Activated naive CD8-positive, alpha-beta T cell treated with anti-CD3 and anti-CD28 coated beads, Interleukin-2, amount 50 U/mL, for 24 hours (primary cell): Measurements from ENCODE around the gene NUDT8.
"Not testable (repeated sequence)": the region's sequence is repeated elsewhere in the genome, so short reads cannot be mapped to it uniquely, and the experiment has no call there.

ENCODE experiments used
- ATAC-seq: fragments of 150-1000 bp; cut with Tn5 transposase; one replicate; pipeline ENCODE4 v1.10.0; 2021
- DNase-seq: peaks from one replicate; pipeline ENCODE4 v3.0.0; 2021
- H3K27ac Mint-ChIP-seq: one replicate; pipeline ENCODE4 v1.8.0; 2021; ENCODE audit warnings: mild to moderate bottlenecking, mixed read lengths
- H3K27me3 Mint-ChIP-seq: one replicate; pipeline ENCODE4 v1.8.0; 2021; ENCODE audit warnings: mixed read lengths
- H3K36me3 Mint-ChIP-seq: one replicate; pipeline ENCODE4 v1.8.0; 2021; ENCODE audit warnings: low read depth, mixed read lengths
- H3K4me1 Mint-ChIP-seq: one replicate; pipeline ENCODE4 v1.8.0; 2021; ENCODE audit warnings: mixed read lengths
- H3K4me3 Mint-ChIP-seq: one replicate; pipeline ENCODE4 v1.8.0; 2021; ENCODE audit warnings: mild to moderate bottlenecking, moderate library complexity, mixed read lengths
- H3K9me3 Mint-ChIP-seq: one replicate; pipeline ENCODE4 v1.8.0; 2021; ENCODE audit warnings: mixed read lengths

Gene NUDT8

DNA sequence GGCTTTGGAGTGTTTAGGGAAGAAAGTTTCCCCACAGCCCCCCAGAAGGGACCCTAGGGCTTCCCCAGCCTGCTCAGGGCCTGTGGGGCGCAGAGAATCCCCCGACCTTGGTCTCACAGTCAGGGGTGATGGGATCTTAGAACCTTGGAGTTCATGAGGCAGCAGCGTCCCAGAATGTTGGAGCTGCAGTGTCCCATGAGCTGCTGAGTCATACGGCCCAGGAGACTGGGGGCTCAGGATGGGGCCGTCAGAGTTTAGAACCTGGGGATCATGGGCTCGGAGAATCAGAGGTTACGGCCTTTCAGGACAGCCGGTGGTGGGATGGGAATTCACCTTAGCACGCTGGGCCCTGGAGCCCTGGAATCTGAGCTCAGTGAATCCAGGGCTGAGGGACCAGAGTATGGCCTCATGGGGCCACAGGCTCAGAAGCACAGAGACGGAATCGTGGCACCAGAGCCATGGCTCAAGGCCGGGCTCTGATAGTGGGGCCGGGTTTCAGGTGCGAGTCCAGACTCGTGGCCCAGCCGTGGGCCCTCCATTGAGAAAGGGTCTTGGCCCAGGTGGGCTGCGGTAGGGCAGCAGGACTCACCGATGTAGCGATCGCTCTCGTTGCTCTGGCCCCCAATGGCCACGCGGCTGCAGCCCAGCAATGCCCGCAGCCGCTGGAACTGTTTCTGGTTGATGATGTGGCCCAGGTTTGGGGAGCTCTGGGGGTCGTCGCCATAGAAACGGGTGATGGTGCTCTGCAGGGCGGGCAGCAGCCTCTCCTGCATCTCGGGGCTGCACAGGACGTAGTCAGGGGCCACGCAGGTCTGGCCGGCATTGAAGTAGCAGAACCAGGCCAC lies 35.2 kb upstream of the NUDT8 start:
- DNase-seq (no peak), ATAC-seq (no peak)
- Mint-ChIP-seq H3K4me3 (no peak overlapping the region), H3K36me3 (no peaks in the 10 kb centered on the region), H3K27me3 (no peaks in the 10 kb centered on the region), H3K4me1 (no peaks in the 10 kb centered on the region), H3K9me3 (no peaks in the 10 kb centered on the region), H3K27ac (no peak overlapping the region)

DNA sequence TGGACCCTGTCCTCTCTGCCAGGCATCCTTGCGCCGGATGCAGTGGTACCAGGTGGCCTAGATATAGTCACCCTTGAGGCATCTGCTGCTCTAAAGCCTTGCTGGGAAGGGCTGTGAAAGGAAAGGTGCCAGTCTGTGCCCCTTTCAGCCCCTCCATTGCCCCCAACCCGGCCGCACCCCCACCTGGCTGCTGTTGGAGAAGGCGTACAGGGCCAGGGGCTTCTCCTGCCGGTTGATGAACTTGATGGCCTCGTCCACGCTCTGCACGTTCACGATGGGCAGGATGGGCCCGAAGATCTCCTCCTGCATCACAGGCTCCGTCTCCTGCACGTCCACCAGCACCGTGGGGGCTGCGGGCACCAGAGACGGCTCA lies 34.5 kb upstream of the NUDT8 start:
- H3K9me3 Mint-ChIP-seq: no peaks in the 10 kb centered on the region
- ATAC-seq: no peak
- no peaks in the 10 kb centered on the region for H3K27me3 Mint-ChIP-seq
- no peaks in the 10 kb centered on the region for H3K4me1 Mint-ChIP-seq
- no peak for DNase-seq
- H3K27ac Mint-ChIP-seq: no peak overlapping the region
- no peaks in the 10 kb centered on the region for H3K36me3 Mint-ChIP-seq
- H3K4me3 Mint-ChIP-seq: no peak overlapping the region

DNA sequence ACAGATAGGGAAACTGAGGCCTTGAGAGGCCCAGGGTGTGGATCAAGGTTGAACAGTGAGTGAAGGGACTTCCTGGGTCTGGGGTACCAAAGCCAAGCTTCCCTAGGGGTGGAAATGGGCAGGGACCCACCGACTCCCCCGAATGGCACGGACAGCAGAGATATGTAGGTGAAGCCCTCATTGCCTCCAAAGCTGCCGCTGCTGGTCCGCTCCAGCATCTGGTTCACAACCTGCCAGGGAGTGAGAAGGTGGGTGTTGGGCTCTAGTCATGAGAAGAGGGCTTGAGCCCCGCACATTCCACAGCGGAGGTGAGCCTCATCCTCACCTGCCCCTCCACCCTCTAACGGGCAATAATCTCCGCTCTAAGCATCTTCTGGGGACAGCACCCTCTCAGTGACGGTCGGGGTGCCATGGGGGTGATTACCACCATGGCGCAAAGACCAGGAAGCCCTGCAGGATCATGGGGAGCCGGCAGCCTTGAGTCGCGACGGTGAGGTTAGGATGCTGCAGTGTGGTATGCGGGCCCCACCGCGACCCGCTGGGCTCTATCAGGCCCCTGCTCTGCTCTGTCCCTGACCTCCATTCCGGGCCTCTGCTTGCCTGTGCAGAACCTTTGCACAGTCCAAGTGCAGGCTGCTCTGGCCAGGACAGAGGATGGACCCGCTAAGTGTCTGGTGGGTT lies 33.9 kb upstream of the NUDT8 start:
- H3K9me3 Mint-ChIP-seq: no peaks in the 10 kb centered on the region
- H3K27ac Mint-ChIP-seq: no peak overlapping the region
- H3K36me3 Mint-ChIP-seq: no peaks in the 10 kb centered on the region
- DNase-seq: no peak
- no peak overlapping the region for H3K4me3 Mint-ChIP-seq
- H3K27me3 Mint-ChIP-seq: no peaks in the 10 kb centered on the region
- no peak for ATAC-seq
- H3K4me1 Mint-ChIP-seq: peaks cover 3% of the 10 kb centered on the region

DNA sequence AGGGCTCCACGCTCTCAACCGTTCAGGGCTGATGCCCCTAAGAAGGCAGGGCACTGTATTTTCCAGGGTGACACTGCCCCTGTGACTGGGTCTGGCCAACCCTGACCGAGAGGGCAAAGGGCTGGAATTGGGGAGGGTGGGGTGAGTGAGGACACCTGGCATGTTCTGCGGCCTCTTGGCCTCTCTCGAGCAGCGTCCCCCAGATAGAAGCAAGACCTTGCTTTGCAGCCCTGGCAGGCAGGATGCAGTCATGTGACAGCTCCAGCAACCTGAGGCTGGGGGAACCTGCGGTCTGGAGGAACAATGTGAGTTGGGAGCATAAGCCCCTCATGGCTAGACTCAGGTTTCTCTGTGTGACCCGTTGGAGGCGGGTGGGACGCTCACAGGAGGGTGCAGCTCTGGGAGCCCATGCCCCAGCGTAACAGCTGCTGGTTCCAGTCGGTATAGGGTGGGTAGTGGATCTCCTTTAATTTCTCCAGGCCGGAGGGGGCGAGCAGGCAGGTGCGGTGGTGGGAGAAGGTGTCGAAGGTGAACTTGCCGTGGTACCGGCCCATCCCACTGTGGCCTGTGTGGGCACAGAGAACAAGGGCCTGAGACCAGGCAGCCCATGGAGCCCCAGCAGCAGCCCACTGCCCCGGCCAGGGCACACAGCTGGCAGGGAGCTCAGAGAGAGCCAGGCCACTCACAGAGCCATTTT lies 33.2 kb upstream of the NUDT8 start:
- DNase-seq (no peak), ATAC-seq (no peak)
- H3K4me3 Mint-ChIP-seq: no peak overlapping the region
- H3K27me3 Mint-ChIP-seq: no peaks in the 10 kb centered on the region
- peaks cover 3% of the 10 kb centered on the region for H3K4me1 Mint-ChIP-seq
- no peaks in the 10 kb centered on the region for H3K9me3 Mint-ChIP-seq
- no peak overlapping the region for H3K27ac Mint-ChIP-seq
- H3K36me3 Mint-ChIP-seq: no peaks in the 10 kb centered on the region

DNA sequence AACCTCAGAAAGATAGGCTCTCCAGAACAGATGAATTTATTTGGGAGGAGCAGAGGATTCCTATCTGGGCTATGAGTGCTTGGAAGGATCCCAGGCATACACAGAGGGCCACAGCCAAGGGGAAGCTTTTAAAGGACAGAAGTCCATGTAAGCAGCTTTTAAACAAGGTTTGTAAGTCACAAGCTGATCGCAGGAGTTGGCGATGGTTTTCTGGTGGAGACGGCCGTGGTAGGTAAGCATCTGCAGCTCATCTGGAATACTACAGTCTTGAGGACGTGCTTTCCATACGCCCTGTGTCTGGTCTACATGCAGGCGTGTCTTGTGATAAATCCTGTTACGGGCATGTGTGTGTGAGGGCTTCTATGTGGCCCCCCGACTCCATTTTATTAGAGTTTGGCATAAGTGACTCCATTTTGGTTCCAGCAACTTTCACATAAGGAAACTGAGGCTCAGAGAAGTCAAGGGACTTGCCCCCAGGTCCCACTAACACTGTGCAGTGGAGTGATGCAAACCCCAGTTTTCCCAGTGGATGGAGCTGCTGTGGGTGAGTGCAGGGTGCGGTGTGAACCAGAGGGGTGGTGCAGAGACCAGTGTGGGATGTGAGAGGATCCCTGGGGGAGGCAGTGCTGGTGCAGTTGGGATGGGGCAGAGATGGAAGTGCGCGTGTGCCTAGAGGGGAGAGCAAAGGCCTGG lies 32.6 kb upstream of the NUDT8 start:
- peaks cover 4% of the 10 kb centered on the region for H3K4me1 Mint-ChIP-seq
- H3K4me3 Mint-ChIP-seq: no peak overlapping the region
- H3K27me3 Mint-ChIP-seq: no peaks in the 10 kb centered on the region
- H3K9me3 Mint-ChIP-seq: no peaks in the 10 kb centered on the region
- no peaks in the 10 kb centered on the region for H3K36me3 Mint-ChIP-seq
- DNase-seq (no peak), ATAC-seq (no peak)
- H3K27ac Mint-ChIP-seq: no peak overlapping the region

DNA sequence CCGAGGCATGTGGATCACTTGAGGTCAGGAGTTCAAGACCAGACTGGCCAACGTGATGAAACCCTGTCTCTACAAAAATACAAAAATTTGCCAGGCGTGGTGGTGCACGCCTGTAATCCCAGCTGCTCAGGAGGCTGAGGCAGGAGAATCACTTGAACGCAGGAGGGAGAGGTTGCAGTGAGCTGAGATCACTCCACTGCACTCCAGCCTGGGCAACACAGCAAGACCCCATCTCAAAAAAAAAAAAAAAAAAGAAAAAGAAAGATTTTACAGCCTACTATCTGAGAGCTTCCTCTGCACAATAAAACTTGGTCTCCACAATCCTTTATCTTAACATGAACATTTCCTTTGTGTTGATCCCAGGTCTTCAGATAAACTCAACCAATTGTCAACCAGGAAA lies 31.0 kb upstream of the NUDT8 start:
- not testable (repeated sequence) for H3K27ac Mint-ChIP-seq, H3K9me3 Mint-ChIP-seq, H3K27me3 Mint-ChIP-seq, H3K4me1 Mint-ChIP-seq, H3K4me3 Mint-ChIP-seq, H3K36me3 Mint-ChIP-seq, ATAC-seq, DNase-seq

DNA sequence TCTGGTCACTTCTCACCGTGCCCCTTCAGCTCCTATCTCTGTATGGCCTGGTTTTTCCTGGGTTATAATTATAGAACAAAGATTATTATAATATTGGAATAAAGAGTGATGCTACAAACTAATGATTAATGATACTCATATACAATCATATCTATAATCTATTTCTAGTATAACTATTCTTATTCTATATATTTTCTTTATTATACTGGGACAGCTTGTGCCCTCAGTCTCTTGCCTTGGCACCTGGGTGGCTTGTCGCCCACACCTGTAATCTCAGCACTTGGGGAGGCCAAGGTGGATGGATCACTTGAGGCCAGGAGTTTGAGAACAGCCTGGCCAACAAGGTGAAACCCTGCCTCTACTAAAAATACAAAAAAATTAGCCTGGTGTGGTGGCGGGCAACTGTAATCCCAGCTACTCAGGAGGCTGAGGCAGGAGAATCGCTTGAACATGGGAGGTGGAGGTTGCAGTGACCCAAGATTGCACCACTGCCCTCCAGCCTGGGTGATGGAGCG lies 30.0 kb upstream of the NUDT8 start:
- not testable (repeated sequence) for H3K27ac Mint-ChIP-seq, H3K9me3 Mint-ChIP-seq, H3K36me3 Mint-ChIP-seq, DNase-seq, ATAC-seq, H3K27me3 Mint-ChIP-seq, H3K4me3 Mint-ChIP-seq, H3K4me1 Mint-ChIP-seq

DNA sequence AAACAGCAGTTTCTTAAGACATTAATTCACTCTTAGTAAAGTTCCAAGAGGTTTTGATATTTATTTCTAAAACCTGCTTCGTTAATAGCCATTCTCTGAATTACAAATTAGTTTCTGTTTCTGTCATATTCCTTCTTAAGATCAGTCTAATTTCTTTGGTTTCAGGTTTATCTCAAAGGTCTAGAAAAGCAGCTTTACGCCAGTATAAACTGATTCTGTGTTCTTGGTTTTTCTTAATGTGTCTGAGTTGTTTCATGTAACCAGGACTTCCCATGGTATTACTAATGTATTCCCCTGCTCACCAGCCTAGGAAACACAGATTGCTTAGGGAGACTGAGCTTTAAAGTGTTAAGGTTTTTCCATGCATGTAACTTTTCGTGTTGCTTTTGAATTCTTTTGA lies 27.6 kb upstream of the NUDT8 start:
- no peak for ATAC-seq
- no peak for DNase-seq
- Mint-ChIP-seq H3K4me3 (no peak overlapping the region), H3K4me1 (peaks cover 7% of the 10 kb centered on the region), H3K36me3 (peaks cover 4% of the 10 kb centered on the region), H3K27me3 (no peaks in the 10 kb centered on the region), H3K9me3 (no peaks in the 10 kb centered on the region), H3K27ac (no peak overlapping the region)

DNA sequence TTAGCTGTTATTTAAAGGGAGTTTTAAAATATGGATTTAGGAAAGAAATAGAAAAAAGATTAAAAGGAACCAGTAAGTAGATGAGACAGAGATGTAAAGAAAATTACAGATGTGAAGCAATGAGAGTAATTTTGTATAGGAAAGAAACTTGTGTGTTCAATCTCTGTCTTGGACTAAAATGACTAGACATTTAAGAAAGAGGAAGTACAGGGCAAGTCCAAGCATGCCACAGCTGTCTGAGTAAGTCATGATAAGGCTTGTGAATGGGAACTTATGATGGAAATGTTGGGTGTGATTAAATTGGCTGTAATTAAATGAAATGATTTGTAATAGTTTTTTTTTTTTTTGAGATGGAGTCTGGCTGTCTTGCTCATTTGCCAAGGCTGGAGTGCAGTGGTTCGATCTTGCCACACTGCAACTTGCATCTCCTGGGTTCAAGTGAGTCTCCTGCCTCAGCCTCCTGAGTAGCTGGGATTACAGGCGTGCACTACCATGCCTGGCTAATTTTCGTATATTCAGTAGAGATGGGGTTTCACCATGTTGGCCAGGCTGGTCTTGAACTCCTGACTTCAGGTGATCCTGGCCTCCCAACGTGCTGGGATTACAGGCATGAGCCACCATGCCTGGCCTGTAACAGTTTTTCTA lies 26.7 kb upstream of the NUDT8 start:
- DNase-seq (no peak), ATAC-seq (no peak)
- H3K9me3 Mint-ChIP-seq: no peaks in the 10 kb centered on the region
- H3K27me3 Mint-ChIP-seq: no peaks in the 10 kb centered on the region
- no peak overlapping the region for H3K27ac Mint-ChIP-seq
- no peak overlapping the region for H3K4me3 Mint-ChIP-seq
- peaks cover 4% of the 10 kb centered on the region for H3K36me3 Mint-ChIP-seq
- peaks cover 7% of the 10 kb centered on the region for H3K4me1 Mint-ChIP-seq

DNA sequence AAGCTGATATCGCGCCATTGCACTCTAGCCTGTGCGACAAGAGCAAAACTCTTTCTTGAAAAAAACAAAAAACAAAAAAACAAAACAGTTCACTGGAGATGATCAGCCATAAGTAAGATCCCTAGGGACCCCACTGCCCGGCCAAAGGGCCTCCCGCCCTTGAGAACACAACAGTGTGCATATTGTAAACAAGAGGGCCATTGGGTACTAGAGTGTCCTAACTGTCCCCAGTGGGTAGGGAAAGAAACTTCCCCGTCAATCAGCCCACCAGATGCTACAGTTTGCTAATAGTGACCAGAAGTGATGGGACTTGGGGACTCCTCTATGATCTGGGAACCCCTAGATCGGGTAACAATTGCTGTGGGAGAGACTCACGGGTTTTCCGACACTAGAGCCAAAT lies 24.5 kb upstream of the NUDT8 start:
- Mint-ChIP-seq H3K27ac (no peak overlapping the region), H3K36me3 (peaks cover 4% of the 10 kb centered on the region), H3K27me3 (no peaks in the 10 kb centered on the region), H3K4me1 (peaks cover 21% of the 10 kb centered on the region), H3K9me3 (no peaks in the 10 kb centered on the region), H3K4me3 (no peak overlapping the region)
- DNase-seq (no peak), ATAC-seq (no peak)

DNA sequence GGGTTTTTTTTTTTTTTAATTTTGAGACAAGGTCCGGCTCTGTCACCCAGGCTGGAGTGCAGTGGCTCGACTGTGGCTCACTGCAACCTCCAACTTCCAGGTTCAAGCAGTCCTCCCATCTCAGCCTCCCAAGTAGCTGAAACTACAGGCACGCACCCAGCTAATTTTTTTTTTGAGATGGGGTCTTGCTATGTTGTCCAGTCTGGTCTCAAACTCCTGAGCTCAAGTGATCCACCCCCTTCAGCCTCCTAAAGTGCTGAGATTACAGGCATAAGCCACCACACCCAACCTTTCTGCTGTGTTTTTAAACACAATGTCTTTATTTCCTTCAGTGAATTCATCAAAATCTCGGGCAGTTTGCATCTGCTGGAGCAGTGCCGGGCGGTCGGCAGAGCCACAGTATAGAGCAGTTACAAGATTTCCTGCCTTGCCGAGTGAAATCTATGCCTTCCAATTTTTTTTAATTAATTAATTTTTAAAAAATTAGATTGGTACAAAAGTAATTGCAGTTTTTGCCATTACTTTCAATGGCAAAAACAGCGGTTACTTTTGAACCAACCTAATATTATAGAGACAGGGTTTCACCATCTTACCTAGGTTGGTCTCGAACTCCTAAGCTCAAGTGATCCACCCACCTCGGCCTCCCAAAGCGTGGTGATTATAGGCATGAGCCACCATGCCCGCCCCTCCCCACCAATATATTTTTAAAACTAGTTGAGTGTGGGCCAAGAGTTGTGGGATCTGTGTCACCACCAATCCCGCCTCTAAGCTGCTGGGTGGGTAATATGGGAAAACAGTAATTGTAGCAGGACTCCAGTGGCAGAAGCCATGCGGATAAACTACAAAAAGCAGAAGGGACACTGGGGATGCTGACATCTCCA lies 23.5 kb upstream of the NUDT8 start:
- H3K4me1 Mint-ChIP-seq: peaks cover 28% of the 10 kb centered on the region
- H3K36me3 Mint-ChIP-seq: peaks cover 4% of the 10 kb centered on the region
- ATAC-seq (no peak), DNase-seq (no peak)
- no peak overlapping the region for H3K4me3 Mint-ChIP-seq
- no peak overlapping the region for H3K27ac Mint-ChIP-seq
- H3K9me3 Mint-ChIP-seq: no peaks in the 10 kb centered on the region
- no peaks in the 10 kb centered on the region for H3K27me3 Mint-ChIP-seq

DNA sequence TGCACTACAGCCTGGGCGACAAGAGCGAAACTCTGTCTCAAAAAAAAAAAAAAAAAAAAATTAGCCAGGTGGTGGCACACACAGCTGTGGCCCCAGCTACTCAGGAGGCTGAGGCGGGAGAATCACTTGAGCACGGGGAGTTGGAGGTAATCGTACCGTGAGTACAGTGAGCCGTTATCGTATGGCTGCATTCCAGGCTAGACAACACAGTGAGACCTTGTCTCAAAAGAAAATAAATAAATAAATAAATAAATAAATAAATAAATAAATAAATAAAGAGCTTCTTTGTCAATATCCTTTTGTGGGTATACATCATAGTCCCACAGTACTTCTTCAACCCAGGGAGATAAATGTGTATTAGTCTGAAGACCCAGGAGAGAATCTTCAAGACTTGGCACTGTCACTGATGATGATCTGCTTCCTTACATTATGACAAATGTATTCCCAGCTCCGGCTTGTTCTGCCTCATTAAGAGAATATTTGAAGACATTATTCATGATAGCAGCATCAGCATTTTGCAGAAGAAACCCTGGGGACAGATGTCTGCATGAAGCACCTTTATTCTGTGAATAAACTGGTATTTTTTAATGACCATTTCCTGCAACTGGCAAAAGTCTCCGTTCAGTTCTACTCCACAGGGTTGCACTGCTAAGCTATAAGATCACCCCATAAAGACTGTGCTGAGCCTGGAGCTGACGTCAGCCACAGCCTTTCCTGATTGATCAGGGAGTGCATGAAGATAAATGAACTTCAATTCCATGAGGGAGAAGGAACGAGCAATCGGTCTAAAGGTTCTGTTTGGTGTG lies 22.4 kb upstream of the NUDT8 start:
- Mint-ChIP-seq H3K27ac (no peak overlapping the region), H3K4me1 (peaks cover 33% of the 10 kb centered on the region), H3K27me3 (no peaks in the 10 kb centered on the region), H3K4me3 (no peak overlapping the region), H3K9me3 (no peaks in the 10 kb centered on the region), H3K36me3 (peaks cover 4% of the 10 kb centered on the region)
- DNase-seq (no peak), ATAC-seq (no peak)
